ENCODE measurements around the gene EIF3F.

GRCh38 chr11:8004008-8004407, 16.9 kb downstream of the EIF3F start:
- TF ChIP-seq, protein P1, sequence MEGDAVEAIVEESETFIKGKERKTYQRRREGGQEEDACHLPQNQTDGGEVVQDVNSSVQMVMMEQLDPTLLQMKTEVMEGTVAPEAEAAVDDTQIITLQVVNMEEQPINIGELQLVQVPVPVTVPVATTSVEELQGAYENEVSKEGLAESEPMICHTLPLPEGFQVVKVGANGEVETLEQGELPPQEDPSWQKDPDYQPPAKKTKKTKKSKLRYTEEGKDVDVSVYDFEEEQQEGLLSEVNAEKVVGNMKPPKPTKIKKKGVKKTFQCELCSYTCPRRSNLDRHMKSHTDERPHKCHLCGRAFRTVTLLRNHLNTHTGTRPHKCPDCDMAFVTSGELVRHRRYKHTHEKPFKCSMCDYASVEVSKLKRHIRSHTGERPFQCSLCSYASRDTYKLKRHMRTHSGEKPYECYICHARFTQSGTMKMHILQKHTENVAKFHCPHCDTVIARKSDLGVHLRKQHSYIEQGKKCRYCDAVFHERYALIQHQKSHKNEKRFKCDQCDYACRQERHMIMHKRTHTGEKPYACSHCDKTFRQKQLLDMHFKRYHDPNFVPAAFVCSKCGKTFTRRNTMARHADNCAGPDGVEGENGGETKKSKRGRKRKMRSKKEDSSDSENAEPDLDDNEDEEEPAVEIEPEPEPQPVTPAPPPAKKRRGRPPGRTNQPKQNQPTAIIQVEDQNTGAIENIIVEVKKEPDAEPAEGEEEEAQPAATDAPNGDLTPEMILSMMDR (IDR thresholded peaks at IDR 0.05): no peak
- no peak for TF ChIP-seq POLR2A (IDR thresholded peaks at IDR 0.05)
